SK-N-SH treated with all-trans-retinoic acid at 6 μM for 48 hours (cell line): ENCODE measurements around the gene ADORA3.

Experiments used
- ARNTL ChIP-seq: fragments of 450-650 bp; formaldehyde crosslinking; IDR thresholded peaks from 2 replicates; pipeline ENCODE4 v1.5.0; 2020; ENCODE audit warnings: low read depth, mild to moderate bottlenecking, moderate library complexity, borderline replicate concordance
- OSR1 ChIP-seq: fragments of 250-450 bp; sonication (Bioruptor Pico); IDR thresholded peaks from 2 replicates; pipeline ENCODE4 v1.8.0; 2022; ENCODE audit warnings: moderate library complexity, mild to moderate bottlenecking, inconsistent platforms
- RARB ChIP-seq: fragments of 250-450 bp; sonication (Bioruptor Pico); IDR thresholded peaks from 2 replicates; pipeline ENCODE4 v1.8.0; 2021; ENCODE audit warnings: mild to moderate bottlenecking, moderate library complexity
- SNAI2 ChIP-seq: fragments of 250-450 bp; sonication (Bioruptor Pico); IDR thresholded peaks from 2 replicates; pipeline ENCODE4 v1.5.0; 2020; ENCODE audit warnings: mild to moderate bottlenecking, moderate library complexity
- TOX ChIP-seq: fragments of 250-450 bp; sonication (Bioruptor Pico); IDR thresholded peaks from 2 replicates; pipeline ENCODE4 v1.8.0; 2021; ENCODE audit warnings: mild to moderate bottlenecking, moderate library complexity, borderline replicate concordance
- ZFP3 ChIP-seq: fragments of 250-450 bp; sonication (Bioruptor Pico); IDR thresholded peaks from 2 replicates; pipeline ENCODE4 v1.5.0; 2020; ENCODE audit warnings: mild to moderate bottlenecking, moderate library complexity
- ZNF565 ChIP-seq: fragments of 450-650 bp; formaldehyde crosslinking; conservative IDR thresholded peaks from 2 replicates; pipeline ENCODE4 v1.5.0; 2020; ENCODE audit warnings: low read depth, mild to moderate bottlenecking, moderate library complexity
- TF ChIP-seq, protein P1 (sequence below): fragments of 250-450 bp; sonication (Bioruptor Pico); IDR thresholded peaks from 2 replicates; pipeline ENCODE4 v1.8.0; 2020; ENCODE audit warnings: mild to moderate bottlenecking, moderate library complexity, borderline replicate concordance
- TF ChIP-seq, protein P2 (sequence below): fragments of 250-450 bp; sonication (Bioruptor Pico); IDR thresholded peaks from 2 replicates; pipeline ENCODE4 v1.8.0; 2021; ENCODE audit warnings: low read depth, mild to moderate bottlenecking, moderate library complexity, borderline replicate concordance

DNA sequence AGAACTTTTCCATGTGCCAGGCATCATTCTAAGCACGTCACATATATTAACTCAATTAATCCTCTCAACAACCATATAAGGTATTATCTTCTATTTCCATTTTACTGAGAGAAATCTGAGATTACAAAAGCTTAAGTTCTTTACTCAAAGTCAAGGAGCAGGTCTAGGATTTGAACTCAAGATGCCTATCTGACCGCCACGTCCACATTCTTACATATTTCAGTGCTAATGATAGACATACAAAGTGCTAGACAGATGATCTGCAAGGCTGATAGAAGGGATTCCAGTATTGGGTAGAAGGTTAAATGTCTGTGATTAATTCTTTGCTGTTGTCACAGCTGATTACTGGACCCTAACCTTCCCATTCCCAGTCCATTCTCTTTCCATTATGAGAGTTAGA, 49.7 kb downstream of the ADORA3 start:
- TF ChIP-seq, protein P1, sequence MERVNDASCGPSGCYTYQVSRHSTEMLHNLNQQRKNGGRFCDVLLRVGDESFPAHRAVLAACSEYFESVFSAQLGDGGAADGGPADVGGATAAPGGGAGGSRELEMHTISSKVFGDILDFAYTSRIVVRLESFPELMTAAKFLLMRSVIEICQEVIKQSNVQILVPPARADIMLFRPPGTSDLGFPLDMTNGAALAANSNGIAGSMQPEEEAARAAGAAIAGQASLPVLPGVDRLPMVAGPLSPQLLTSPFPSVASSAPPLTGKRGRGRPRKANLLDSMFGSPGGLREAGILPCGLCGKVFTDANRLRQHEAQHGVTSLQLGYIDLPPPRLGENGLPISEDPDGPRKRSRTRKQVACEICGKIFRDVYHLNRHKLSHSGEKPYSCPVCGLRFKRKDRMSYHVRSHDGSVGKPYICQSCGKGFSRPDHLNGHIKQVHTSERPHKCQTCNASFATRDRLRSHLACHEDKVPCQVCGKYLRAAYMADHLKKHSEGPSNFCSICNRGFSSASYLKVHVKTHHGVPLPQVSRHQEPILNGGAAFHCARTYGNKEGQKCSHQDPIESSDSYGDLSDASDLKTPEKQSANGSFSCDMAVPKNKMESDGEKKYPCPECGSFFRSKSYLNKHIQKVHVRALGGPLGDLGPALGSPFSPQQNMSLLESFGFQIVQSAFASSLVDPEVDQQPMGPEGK (CRISPR knock-in tag), result no peak
- TF ChIP-seq TOX (CRISPR knock-in tag) (no peak), ARNTL (CRISPR knock-in tag) (no peak), SNAI2 (CRISPR knock-in tag) (no peak), ZNF565 (CRISPR knock-in tag) (no peak), ZFP3 (CRISPR knock-in tag) (no peak), RARB (CRISPR knock-in tag) (no peak), OSR1 (no peak)
- TF ChIP-seq, protein P2, sequence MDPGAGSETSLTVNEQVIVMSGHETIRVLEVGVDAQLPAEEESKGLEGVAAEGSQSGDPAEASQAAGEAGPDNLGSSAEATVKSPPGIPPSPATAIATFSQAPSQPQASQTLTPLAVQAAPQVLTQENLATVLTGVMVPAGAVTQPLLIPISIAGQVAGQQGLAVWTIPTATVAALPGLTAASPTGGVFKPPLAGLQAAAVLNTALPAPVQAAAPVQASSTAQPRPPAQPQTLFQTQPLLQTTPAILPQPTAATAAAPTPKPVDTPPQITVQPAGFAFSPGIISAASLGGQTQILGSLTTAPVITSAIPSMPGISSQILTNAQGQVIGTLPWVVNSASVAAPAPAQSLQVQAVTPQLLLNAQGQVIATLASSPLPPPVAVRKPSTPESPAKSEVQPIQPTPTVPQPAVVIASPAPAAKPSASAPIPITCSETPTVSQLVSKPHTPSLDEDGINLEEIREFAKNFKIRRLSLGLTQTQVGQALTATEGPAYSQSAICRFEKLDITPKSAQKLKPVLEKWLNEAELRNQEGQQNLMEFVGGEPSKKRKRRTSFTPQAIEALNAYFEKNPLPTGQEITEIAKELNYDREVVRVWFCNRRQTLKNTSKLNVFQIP (CRISPR knock-in tag), result no peak
